Keratinocyte (primary cell): Measurements from ENCODE around the gene IDS.
"Not testable (repeated sequence)": the region's sequence is repeated elsewhere in the genome, so short reads cannot be mapped to it uniquely, and the experiment has no call there.

Experiments
- EZH2 ChIP-seq: IDR thresholded peaks from one replicate; pipeline ENCODE4 v1.6.1; 2012; ENCODE audit warnings: inconsistent platforms, mild to moderate bottlenecking, low read length, moderate library complexity
- TF ChIP-seq, protein P1 (sequence below), 3 experiments: IDR thresholded peaks in 1 of 3; conservative IDR thresholded peaks in 1 of 3; optimal IDR thresholded peaks in 1 of 3; 2 replicates in 2 of 3; 3 replicates in 1 of 3; pipeline versions ENCODE3 to v1.5.1; 2011; ENCODE audit warnings: low read length in 3 of 3, mild to moderate bottlenecking in 3 of 3, moderate library complexity in 2 of 3, control low read depth in 1 of 3, inconsistent platforms in 1 of 3; ENCODE audit not compliant: insufficient read depth in 2 of 3; ENCODE audit errors: extremely low read depth in 1 of 3

DNA sequence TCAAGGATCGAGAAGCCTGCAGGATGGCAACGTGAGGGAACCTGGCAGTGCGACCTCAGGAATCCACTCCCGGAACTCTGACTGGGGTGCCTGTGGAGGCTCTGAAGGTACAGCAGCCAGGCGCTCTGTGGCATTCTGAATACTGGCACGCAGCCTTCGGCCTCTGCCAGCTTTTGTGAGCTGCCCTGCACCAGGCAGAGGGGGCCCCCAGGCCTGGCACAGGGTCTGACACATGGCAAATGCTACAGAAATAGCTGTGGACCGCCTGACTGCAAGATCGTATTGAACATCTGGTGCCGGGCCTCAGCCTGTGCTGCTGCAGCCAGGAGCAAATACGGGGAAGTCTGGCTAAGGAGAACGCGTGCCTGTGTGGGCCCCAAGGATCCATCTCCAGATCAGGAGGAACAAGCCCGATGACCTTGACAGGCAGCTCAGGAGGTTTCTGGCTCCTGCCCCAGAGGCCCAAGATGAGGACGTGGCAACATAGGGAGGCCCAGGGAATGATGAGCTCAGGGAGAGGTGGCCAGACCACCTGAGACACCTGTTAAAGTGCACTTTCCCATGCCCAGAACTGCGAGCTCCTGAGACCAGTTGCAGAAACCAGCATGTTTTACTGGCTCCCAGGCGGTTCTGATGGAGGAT lies 16.6 kb downstream of the IDS start:
- TF ChIP-seq, protein P1, sequence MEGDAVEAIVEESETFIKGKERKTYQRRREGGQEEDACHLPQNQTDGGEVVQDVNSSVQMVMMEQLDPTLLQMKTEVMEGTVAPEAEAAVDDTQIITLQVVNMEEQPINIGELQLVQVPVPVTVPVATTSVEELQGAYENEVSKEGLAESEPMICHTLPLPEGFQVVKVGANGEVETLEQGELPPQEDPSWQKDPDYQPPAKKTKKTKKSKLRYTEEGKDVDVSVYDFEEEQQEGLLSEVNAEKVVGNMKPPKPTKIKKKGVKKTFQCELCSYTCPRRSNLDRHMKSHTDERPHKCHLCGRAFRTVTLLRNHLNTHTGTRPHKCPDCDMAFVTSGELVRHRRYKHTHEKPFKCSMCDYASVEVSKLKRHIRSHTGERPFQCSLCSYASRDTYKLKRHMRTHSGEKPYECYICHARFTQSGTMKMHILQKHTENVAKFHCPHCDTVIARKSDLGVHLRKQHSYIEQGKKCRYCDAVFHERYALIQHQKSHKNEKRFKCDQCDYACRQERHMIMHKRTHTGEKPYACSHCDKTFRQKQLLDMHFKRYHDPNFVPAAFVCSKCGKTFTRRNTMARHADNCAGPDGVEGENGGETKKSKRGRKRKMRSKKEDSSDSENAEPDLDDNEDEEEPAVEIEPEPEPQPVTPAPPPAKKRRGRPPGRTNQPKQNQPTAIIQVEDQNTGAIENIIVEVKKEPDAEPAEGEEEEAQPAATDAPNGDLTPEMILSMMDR (optimal IDR thresholded peaks at IDR 0.05 in 1 of 3, IDR thresholded peaks at IDR 0.05 in 1 of 3, conservative IDR thresholded peaks at IDR 0.05 in 1 of 3; ENCODE audit: extremely low read depth in 1 of 3, insufficient read depth in 2 of 3, low read length in 3 of 3), result not testable (repeated sequence)
- TF ChIP-seq EZH2, result not testable (repeated sequence)
